NCI-H128 (cell line): ENCODE data around the gene EXT2.
A peak's percentile ranks its signal among the peaks of the same experiment; 100 is the strongest.

Experiments
- DNase-seq: peaks from one replicate; lab custom pipeline; 2025; ENCODE audit not compliant: unreplicated experiment; lab: John Stamatoyannopoulos, UW

Gene EXT2

DNA sequence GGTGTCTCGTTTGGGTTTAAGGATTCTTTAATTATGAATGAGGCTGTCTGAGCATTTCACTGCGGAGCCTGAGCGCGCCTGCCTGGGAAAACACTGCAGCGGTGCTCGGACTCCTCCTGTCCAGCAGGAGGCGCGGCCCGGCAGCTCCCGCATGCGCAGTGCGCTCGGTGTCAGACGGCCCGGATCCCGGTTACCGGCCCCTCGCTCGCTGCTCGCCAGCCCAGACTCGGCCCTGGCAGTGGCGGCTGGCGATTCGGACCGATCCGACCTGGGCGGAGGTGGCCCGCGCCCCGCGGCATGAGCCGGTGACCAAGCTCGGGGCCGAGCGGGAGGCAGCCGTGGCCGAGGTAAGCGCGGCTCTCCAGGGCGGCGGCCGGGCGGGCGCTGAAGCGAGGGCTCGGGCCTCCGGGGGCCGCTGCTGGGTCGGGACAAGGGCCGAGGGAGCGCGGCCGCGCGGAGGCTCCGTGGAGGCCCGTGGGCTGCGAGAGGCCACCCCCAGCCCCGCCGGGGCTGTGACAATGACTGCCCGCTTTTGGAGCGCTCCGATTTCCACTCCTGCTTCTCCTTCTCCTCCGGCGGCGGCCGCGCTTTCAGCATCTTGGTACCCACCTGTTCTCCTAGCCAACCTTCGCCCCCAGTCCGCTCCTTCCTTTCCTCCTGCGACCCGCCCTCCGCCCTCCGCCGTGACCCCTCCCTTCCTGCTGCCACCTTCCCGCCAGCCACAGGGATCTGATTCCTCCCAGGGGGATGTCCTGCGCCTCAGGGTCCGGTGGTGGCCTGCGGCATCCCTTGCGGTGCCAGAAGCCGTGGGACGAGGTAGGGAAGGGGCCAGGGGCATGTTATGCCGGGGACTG lies at the start of gene EXT2:
TSS of gene EXT2 (plus strand) at position 173 of the 854 bp plus-strand sequence. CDS start 12,035 bp downstream, outside the sequence.
- peak; percentile 67 for DNase-seq

DNA sequence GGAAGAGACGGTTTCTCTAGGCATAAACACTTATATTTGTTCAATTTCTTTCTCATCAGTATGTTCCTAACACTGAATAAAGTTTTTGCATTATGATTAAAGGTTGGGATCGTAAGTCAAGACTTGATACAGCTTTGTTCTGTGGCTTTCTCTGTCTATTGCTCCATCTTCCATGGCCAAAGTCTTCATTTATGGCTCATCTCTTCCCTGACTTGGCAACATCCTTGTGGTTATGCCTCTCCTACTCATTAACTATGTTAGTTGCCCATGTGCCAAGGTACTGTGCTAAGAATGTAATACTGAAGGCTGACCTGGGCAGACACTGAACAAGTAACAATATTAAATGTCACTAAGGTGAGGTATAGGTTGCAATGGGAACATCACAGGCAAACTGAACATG lies 49.3 kb upstream of the EXT2 start:
- no peak for DNase-seq

DNA sequence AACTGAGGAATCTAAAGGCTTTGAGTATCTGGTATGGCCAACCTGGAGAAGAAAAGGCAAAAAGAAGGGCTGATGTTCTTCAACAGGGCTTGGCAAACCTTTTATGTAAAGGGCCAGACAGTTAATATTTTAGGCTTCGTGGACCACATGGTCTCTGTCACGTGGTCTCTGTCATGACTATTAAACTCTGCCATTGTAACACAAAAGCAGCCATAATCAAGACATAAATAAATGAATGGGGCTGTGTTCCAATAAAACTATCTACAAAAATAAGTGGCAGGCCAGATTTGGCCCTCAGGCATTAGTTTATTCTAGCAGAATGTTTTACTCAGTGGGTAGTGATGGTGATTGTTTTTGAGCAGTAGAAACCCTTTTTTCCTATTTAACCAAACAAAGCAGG lies 48.2 kb upstream of the EXT2 start:
- no peak for DNase-seq

DNA sequence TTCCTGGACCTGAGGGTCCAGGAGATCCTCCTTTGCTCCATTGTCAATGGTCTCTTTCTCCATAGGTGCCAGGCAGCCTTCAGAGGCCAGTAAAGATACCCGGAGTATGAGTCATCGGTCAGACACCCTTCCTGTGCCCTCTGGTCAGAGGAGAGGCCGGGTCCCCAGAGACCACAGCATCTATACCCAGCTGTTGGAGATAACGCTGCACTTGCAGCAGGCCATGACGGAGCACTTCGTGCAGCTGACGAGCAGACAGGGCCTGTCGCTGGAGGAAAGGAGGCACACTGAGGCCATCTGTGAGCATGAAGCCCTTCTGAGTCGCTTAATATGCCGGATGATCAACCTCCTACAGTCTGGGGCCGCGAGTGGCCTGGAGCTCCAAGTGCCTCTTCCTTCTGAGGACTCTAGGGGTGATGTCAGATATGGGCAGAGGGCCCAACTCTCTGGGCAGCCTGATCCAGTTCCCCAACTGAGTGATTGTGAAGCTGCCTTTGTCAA lies 47.5 kb upstream of the EXT2 start, which contains the start of gene ACCSL:
TSS of gene ACCSL (plus strand) at position 51 of the 501 bp plus-strand sequence. CDS start at position 107, 56 bp downstream.
- DNase-seq = no peak

- DNase-seq = no peak
These were observed 45.6 kb upstream of the EXT2 start for GRCh38 chr11:44049832-44050231.

DNA sequence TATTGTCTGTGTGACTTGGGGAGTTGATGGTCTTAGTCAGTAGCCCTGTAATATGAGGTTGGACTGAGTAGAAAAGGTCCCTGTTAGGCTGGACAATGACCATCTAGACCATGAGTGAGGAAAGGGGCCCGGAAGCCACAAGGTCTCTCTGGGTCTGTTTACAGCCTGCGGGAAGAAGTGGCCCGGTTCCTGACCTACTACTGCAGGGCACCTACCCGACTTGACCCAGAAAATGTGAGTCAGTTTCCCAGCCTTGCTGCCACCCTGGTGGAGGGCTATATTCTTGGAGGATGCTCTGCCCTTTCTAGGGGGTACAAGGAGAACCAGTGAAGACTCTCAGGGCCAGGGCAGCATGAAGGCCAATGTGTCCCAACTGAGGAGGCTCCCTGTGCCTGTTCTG lies 44.3 kb upstream of the EXT2 start:
- no peak for DNase-seq

DNA sequence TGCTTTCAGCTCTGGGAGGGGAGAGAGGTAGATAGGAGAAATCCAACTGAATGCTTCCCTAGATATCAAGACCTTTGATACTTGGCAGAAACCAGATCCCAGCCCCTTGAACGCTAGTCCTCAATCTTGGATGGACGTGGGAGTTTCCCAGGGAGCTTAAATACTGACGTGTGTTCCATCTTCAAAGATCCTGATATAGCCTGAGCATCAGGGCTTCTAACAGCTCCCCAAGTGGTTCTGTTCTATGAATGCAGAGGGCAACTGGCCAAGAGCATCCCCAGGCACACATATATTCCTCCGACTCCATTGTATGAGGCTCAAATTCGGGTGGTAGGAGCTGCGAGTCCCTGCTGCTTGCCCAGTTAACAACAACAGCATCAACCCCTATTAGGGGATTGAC lies 38.1 kb upstream of the EXT2 start:
- no peak for DNase-seq

DNA sequence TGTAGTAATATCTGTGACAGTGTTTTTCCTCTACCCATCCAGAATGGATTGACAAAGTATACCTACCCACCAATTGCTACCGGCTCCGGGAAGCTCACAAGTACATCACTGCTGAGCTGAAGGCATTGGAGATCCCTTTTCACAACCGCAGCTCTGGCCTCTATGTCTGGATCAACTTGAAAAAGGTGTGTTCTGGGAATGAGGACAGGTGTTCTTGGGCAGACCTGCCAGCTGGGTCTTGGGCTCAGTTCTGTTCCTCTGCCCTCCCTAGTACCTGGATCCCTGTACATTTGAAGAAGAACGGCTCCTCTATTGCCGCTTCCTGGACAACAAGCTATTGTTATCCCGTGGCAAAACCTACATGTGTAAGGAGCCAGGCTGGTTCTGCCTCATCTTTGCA lies 37.2 kb upstream of the EXT2 start:
- no peak for DNase-seq

DNA sequence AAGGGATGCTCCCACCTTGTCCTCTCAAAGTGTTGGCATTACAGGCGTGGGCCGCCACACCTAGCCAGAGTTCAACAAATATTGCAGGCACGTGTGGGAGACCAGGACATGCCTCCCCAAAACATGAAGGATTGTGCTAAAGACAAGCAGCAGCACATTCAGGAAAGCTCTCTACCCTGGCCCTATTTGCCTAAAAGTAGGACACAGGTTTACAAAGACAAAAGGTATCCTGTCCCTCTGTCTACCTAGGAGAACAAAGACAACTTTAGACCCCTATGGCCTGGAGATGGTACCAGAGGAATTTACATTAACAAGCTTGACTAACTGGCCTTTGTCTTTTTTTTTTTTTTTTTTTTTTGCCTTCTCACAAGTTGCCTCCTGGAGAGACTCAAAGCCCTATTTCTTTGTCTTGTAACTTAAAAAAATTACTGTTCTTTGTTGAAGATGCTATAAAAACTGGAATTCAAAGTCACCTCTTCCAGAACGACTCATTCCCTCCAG lies 30.3 kb upstream of the EXT2 start:
- no peak for DNase-seq

DNA sequence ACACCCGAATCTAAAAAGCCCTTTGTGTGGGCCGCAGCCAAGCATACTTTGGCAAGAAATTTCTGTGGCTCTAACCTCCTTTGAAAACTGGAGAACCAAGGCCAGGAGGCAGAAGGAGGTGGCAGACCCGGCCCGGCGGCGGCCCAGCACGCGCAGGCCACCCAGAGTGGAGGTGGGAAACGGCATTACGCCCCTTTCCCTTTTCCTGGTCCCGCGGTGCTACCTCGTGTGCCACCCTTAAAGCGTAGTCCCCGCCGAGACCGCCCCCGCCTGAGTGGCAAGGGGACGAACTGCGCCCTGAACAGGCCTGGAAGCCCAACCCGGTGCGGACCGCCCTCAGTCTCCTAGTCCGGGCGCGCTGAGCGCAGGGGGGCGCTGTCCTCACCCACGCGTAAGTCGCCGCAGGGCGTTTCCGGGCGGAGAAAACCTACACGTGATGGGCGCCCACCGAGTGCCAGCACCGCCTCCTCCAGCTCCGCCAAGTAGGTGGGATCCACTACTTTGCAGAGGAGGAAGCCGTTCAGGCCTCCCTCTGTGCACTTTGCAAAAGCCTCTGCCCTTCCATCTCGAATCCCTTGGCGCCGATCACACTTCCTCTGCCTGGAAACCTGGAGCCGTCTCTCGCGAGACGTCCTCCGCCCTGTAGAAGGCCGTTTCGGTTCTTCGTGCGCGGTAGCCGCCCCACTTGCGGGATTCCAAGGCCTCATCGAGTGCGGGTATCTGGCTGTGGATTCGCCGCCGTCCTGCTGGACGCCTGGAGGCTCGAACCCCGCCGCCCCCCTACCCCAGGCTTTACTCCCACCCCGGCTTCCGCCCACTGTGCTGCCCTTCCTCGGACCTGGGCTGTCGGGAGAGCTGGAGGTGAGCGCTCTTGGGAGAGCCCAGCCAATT lies 29.4 kb upstream of the EXT2 start, which contains the start of gene ACCS:
TSS of gene ACCS (plus strand) at position 430 of the 891 bp plus-strand sequence. CDS start 1,358 bp downstream, outside the sequence.
- peak; percentile 84 for DNase-seq

GRCh38 chr11:44066732-44067141 lies 28.7 kb upstream of the EXT2 start:
- no peak for DNase-seq

DNA sequence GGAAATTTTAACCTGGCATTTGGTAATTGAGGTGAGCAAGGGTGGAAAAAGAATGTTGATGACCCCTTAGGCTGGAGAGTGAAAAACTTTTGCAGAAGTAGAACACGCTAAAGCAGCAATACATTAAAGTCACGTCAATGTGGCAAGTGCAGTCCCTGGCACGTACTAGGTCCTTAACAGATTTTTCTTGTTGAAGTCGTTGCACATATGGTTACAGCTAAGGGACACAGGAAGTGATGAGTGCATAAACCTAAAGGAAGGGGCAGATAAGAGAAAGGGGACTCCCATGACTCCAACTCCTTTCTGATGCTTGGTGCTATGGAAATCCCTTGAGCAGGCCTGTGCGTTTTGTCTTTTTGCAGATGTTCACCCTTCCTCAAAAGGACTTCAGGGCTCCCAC lies 28.2 kb upstream of the EXT2 start:
- DNase-seq = no peak

- DNase-seq = no peak
These were observed 27.3 kb upstream of the EXT2 start for GRCh38 chr11:44068180-44068579.

DNA sequence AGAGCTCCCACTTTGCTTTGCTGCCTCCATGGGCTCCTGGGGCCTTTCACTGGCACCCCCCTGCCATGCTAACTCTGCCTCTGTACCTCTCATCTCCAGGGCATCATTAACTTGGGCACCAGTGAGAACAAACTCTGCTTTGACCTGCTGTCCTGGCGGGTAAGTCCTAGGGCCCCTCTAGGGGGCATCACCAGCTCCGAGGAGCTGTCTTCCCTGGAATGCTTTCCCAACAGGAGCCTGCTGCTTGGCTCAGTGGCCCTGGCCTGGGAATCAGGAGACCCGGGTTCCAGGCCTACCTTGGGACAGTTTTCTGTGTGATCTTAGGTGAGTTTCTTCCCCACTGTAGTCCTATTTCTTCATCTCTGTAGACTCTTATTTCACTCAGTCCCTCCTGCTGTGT lies 24.3 kb upstream of the EXT2 start:
- no peak for DNase-seq

DNA sequence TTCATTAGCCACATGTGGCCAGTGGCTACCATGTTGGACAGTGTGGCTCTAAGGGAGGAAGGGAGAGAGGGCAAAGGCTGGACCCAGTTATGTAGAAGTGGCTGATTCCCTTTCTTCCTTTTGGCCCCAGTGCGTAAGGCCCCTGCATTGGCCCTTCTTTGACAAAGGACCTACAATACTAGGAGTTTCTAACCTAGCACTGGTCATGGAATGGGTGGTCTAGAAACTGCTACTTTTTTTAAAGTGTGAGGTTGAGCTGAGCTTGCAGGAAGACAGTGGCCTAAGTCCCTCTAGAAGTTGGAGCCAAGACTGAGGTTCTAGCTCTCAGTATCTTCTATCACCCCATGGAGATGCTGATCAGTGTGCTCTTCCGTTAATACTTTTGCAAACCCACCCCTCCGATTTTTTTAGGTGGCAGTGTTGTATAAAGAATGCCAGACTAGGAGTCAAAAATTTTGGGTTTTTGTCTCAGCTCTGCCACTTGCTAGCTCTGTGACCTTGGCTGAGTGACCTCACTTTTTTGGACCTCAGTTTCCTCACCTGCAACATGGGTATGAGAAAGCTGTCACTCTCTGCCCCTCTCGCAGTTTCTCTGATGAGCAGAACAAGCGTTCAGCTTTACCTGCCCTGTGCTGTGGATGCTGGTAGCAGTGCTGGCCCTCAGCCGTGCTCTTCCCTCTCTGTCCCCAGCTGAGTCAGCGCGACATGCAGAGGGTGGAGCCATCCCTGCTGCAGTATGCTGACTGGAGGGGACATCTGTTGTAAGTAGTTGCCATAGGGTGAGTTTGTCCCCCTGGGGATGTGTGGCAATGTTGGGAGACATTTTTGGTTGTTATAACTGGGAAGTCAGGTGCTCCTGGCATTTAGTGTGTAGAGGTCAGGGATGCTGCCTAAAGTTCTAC lies 22.5 kb upstream of the EXT2 start:
- DNase-seq = no peak

GRCh38 chr11:44078794-44079193 lies 16.7 kb upstream of the EXT2 start:
- DNase-seq = no peak

DNA sequence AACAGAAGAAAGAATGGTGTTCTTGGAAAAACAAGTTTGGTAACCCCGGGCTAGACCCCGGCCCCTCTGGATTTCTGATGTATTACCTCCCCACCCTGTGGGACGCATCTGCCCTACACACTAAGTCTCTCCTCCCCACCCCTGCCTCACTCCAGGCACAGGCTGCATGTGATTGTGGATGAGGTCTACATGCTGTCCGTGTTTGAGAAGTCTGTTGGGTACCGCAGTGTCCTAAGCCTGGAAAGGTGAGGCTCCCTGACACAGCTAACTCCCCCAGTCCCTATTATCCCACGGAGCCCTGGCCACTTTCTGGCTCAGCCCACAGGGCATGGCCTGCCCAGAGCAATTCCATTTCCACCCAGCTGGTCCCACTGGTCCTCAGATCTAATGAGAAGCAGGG lies 16.1 kb upstream of the EXT2 start:
- DNase-seq = no peak

GRCh38 chr11:44080951-44081350 lies 14.5 kb upstream of the EXT2 start:
- DNase-seq = no peak

- DNase-seq = no peak
These were observed 12.8 kb upstream of the EXT2 start for GRCh38 chr11:44082645-44083044.

DNA sequence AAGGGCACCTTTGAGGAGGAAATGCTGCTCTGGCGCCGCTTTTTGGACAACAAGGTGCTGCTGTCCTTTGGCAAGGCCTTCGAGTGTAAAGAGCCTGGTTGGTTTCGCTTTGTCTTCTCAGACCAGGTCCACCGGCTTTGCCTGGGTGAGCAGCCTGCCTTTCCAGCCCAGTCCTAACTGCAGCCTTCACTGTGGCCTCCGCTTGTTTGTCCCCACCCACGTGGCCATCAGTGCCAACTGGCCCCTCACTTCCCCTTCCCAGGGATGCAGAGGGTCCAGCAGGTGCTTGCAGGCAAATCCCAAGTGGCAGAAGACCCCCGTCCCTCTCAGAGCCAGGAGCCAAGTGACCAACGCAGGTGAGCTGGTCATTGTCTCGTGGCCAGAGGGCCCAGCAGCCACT lies 12.0 kb upstream of the EXT2 start:
- no peak for DNase-seq
